ENCODE data around the gene FAM184A.
"Not testable (repeated sequence)": the region's sequence is repeated elsewhere in the genome, so short reads cannot be mapped to it uniquely, and the experiment has no call there.

Gene FAM184A, protein sequence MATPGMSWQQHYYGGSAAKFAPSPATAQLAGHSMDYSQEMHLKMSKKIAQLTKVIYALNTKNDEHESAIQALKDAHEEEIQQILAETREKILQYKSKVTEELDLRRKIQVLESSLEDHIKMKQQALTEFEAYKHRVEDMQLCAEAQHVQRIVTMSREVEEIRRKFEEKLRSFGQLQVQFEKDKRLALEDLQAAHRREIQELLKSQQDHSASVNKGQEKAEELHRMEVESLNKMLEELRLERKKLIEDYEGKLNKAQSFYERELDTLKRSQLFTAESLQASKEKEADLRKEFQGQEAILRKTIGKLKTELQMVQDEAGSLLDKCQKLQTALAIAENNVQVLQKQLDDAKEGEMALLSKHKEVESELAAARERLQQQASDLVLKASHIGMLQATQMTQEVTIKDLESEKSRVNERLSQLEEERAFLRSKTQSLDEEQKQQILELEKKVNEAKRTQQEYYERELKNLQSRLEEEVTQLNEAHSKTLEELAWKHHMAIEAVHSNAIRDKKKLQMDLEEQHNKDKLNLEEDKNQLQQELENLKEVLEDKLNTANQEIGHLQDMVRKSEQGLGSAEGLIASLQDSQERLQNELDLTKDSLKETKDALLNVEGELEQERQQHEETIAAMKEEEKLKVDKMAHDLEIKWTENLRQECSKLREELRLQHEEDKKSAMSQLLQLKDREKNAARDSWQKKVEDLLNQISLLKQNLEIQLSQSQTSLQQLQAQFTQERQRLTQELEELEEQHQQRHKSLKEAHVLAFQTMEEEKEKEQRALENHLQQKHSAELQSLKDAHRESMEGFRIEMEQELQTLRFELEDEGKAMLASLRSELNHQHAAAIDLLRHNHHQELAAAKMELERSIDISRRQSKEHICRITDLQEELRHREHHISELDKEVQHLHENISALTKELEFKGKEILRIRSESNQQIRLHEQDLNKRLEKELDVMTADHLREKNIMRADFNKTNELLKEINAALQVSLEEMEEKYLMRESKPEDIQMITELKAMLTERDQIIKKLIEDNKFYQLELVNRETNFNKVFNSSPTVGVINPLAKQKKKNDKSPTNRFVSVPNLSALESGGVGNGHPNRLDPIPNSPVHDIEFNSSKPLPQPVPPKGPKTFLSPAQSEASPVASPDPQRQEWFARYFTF

DNA sequence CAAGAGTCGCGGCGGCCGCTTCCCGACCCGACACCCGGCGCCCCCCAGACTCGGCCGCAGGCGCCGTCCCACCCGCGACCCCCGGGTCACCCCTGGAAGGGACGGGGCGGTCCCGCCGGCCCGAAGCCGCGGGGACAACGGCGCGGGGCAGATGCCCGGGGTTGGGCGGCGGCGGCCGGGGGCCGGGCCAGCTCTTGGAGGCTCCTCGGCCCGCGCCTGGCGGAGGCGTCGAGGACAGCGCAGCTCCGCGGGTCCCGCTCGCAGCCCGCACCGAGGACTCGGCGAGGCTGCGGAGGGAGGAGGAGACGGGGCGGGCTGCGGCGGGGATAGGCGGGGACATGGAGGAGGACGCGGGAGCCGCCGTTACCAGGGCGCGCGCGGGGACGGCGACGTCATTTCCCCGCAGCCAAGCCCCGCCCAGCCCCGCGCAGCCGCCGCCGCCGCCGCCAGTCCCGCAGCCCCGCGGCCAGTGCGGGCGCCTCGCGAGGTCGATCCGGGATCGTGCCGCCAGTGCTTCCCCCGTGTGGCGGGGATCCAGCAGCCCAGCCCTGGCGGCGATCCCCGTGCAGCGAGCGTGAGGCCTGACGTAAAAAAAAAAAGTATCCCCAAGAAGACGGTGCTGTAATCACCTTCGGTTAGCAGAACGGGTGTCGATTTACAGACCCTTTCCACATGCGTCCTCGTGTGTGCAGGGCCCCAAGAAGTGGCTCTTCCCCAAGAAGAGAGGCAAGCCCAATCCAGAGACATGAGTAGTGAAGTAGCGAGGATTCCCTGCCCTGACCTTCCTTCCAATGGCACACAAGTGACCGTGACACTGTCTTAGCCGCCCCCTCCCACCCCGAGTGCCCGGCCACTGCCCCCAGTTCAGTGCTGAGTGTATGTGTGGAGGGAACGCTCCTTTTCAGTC lies at the start of gene FAM184A:
Gene FAM184A (minus strand): TSS at position 289 of the 907 bp plus-strand sequence. CDS start 365 bp downstream, outside the sequence.
- peak; percentile 51 to 78 (median 77) for DNase-seq

DNA sequence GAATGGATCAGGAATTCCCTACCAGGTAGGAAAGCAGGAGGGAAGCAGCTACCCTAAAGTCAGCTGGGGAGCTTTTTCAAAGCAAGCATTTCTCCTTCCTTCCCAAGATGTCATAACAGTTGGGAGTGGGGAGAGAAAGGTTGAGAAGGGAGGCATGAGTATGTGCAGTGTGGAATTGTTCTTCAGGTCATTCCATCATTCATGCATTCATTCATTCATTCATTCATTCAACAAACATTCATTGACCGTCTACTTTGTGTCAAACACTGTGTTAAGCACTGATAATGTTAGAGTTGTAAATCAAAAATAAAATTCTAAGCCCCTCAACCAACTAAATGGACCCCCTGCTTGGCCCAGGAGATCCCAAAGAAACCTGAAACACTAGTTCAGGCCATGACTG lies 49.2 kb upstream of the FAM184A start:
- no peak for DNase-seq

DNA sequence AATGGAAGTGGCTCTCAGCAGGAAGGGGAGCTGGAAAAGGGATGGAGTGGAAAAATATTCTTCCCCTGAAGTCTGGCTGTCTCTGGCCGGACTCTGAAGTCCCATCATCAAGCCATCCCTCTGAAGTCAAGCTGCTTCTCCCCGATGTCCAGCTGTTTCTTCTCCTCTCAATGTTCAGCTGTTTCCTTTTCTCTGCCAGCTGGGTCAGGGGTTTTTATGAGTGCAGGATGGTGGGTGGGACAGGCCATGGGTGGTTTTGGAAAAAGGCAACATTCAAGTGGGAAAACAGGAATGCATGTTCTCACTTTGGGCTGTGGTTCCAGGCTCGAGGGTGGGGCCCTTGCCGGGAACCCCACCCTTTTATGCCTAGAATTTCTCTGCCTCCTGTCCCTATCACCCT lies 48.4 kb upstream of the FAM184A start:
- no peak for DNase-seq

DNA sequence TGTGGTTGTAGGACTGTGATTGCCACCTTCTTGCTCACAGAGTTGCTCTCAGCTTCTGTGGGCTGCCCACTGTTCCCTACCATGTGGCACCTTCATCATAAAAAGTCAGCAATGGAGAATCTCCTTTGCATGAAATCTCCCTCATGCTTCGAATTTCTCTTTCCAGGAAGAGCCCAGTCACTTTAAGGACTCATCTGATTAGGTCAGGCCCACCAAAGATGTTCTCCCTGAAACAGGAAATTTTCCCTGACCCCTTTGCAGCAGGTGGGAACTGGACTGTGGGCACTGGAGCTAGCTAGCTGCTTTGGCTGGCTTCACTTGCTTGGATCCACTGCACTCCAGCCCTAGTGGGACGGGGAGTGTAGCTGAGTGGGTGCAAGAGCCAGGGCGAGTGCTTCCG lies 47.7 kb upstream of the FAM184A start:
- DNase-seq = no peak

DNA sequence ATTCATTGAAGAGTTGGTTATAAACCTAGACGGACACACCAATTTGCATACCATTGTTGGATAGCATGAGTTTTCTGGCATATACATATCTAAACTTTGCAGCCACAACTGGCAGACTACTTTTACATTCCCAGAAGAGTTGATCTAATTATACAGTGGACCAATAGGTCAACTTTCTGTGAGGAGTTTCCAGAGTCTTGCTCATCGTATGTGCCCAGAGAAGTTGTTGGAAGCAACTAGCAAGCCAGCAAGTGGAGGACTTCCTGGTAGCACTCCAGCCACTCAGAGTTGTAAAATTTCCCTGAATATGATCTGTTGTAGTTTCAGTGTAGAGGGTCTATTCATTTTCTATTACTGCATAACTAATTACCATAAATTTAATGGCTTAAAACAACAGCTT lies 47.1 kb upstream of the FAM184A start:
- DNase-seq = no peak

DNA sequence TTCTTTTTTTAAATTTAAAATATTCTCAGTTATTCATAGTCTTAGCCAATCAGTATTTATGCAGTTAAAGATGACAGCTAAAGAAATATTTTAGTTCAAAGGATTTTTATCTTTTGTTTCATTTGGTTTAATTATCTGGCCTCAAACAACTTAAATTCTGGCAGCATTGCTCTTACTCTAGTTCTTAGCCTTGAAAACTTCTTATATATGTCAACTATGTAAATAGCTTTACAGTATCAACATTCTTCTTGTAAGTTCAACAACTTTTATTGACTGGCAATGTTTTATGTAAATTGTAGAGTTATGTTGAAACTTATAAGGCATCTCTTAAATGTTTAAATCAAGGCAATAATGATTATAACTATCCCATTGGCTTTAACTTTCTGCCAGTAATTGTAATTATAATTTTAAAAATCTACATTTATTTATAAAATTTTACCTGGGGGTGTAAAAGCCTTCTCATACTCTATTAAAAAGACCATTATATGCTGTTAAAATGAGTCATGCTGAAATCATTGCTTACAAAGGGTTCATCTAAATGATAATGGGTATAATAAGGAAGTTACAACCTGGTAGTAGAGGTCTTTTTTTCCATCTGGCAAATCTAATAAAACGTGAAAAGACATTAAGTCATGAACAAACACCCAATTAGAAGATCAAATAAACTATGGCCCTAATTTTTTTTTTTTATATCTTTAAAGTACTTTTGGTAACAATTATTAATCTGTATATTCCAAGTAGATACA lies 45.8 kb upstream of the FAM184A start:
- DNase-seq = peak in 1 of 3 experiments; percentile 25

DNA sequence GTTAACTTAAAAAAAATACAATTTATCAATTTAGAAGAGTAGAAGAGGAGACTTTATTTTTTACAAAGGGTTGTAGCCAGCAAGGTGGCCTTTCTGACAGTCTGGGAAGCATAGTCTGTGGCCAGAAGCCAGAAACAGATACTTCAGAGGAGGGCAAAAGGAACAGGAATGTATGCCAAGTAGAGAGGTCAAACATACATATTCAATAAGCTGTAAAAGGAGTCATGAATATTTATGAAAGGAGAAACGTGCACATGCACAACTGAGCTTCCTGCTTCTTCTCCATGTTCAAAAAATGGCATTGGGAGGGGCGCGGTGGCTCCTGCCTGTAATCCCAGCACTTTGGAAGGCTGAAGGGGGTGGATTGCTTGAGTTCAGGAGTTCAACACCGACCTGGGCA lies 43.9 kb upstream of the FAM184A start:
- no peak for DNase-seq

DNA sequence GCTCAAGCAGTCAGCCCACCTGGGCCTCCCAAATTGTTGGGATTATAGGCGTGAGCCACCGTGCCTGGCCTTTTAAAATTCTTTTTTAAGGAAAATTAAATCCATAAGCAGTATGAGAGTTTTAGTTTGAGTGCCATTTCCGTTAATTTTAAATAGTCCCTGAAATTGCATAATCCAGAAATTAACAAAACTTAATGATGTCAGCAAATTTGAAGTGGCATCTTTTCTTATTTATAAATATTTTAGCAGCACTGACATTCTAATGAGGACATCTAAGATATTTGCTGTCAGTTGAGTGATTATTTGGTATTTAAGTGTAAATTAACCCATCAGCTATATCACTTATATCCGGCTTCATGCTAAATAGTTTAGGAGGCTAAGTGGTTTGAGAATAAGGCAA lies 42.9 kb upstream of the FAM184A start:
- DNase-seq = no peak

DNA sequence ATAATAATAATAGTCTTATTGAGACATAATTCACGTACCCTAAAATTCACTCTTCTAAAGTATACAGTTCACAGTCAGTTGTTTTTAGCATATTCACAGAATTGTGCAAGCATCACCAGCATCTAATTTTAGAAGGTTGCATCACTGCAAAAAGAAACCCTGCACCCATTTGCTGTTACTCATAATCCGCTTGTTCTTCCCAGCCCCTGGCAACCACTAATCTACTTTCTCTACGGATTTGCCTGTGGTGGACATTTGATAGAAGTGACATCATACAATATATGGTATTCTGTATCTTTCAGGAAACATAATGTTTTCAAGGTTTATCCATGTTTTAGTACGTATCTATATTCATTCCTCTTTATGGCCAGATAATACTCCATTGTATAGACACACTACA lies 41.5 kb upstream of the FAM184A start:
- no peak for DNase-seq

DNA sequence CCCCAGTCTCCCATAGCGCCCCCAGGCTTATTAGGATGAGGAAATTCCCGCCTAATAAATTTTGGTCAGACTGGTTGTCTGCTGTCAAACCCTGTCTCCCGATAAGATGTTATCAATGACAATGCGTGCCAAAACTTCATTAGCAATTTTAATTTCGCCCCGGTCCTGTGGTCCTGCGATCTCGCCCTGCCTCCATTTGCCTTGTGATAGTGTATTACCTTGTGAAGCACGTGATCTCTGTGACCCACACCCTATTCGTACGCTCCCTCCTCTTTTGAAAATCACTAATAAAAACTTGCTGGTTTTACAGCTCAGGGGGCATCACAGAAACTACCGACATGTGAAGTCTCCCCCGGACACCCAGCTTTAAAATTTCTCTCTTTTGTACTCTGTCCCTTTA lies 40.6 kb upstream of the FAM184A start:
- not testable (repeated sequence) for DNase-seq

DNA sequence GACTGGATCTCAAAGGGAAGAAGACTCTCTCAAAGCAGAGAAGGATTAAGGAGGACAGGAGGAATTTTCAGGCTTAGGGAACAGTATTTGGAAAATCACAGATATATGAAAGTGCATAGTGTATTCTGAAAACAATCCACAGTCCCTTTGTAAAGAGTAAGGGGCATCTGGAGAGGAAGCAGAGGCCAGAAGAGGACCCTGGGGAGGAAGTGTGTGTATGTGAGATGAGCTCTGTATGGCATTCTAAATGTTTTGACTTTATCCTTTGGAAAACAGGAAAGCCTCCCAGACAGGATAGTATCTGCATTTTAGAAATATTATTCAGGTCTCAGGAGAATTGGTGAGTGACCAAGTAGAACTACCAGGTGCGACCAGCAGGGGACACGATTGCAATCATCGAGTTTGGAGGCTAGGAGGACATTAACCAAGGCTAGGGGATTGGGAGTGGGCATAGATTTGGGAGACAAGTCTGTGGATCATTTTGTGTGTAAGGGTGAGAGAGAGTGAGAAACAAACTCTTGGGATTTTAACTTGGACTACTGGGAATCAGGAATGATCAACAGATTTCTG lies 38.3 kb upstream of the FAM184A start:
- DNase-seq = no peak

DNA sequence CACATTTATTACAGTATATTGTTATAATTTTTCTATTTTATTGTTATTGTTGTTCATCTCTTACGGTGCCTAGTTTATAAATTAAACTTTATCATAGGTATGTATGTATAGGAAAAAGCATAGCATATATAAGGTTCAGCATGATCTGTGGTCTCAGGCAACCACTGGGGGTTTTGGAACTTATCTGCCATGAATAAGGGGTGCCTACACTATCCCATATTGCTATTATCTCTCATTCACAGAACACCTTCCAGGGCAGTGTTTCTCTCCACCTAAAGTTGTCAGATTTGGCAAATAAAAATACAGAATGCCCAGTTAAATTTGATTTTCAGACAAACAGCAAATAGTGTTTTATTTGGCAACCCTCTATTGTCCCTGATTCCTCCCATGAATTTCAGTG lies 35.5 kb upstream of the FAM184A start:
- DNase-seq = no peak

DNA sequence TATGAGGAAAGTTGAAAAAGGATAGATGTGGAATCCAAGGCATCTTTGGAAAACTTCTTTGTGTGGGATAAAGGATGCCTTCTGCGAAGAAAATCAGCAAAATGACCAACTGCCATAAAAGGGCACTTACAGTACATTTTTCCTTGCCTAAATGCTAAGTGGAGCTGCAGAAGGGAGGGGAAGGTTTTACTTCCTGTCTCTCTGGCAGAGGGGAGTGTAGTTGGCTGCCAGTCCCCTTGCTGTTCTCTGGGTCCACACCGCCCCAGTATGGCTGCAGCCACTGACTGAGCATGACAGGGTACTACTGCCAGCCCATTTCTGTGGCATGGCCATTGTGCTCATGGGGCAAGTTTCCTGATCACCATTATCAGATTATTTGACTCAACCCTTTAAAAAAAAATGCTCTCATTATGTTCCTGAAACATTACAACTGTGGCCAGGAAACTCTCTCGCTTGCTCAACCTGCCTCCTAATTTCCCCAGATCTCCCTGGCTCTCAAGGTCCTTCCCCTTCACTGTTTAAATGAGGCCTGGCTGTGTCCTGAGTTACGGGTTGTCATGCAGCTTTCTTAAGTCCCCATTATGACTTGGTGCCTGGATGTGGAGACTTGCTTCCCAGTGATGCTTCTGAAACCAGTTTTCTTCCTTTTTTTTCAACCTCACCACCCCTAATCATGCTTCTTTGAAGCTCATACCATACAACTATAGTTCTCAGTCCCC lies 34.5 kb upstream of the FAM184A start:
- no peak for DNase-seq

DNA sequence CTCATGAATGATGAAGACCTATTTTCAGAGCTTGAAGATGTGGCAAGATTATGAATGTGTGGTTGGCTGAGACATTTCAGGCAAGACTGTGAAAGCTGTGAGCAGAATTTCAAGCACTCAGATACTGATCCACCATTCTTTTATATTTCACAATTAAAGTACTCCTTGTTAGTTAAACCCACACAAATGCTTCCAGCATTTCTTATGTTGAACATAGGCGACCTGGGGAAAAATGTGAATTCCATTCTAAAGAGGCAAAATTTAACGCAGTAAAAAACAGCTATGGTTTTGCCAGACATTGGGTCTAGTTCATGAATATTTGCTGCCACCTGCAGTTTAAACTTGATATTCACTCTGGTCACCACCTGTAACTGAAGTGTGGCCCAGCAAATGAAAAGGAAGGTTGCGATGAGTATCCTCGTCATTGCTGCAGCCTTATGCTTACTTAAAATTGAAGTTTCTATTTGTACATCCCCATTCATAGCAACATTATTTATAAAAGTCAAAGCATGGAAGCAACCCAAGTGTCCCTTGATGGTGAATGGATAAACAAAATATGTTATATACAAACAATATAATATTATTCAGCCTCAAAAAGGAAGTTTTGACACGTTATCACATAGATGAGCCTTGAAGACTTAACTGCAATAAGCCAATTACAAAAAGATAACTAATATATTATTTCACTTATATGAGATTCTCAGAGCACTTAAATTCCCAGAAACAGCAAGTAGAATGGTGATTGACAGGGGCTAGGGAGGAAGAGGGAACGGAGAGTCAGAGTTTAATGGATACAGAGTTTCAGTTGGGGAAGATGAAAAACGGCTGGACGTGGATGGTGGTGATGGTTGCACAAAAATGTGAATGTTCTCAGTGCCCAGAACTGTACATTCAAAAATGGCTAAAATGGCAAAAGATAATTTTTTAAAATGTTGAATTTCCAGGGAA lies 32.4 kb upstream of the FAM184A start:
- peak; percentile 36 to 79 (median 61) for DNase-seq

DNA sequence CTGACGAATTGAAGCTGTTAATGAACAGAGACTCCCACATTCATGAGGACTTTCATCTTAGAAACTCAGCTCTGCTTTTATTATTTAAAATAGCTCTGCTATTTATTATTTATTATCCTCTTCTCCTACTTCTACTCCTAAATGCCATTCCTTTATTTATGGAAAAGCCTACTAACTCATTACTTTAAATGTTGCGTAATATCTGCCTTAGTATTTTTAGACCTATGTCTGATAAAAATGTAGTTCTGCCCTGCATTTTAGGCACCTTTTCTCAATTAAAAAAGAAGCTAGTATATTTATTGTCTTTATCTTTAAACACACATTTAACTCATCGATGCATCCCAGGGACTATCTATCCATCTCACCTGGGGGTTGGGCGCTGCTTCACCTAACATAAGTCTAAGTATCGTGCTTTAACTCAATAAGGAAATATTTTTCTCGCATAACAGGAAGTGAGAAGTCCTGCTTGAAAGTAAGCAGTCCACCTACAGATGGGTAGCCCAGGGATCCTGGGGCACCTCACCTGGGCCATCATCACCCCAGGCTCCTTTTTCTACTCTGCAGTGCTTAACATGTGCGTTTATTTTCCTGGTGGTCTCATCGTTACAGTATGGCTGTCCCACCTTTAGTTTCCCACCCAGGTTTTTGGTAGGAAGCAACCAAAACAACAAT lies 31.3 kb upstream of the FAM184A start:
- no peak for DNase-seq

DNA sequence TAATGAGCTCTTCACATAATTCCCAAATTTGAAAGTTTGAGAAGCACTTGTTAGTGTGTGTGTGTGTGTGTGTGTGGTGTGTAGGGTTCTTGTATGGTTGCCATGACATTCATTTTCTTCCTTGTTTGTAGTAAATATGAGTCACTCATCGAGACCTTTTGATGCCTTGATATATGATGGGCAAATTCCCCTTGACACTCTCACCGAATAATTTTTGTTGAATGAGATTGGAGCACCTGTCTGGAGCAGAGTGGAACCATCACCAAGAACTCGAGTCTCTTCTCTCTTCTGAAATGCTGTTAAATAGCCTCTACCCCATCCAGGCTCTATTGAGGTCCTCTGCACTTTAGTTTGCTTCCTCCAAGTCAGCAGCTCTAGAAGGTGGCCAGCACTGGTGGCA lies 29.6 kb upstream of the FAM184A start:
- no peak for DNase-seq

DNA sequence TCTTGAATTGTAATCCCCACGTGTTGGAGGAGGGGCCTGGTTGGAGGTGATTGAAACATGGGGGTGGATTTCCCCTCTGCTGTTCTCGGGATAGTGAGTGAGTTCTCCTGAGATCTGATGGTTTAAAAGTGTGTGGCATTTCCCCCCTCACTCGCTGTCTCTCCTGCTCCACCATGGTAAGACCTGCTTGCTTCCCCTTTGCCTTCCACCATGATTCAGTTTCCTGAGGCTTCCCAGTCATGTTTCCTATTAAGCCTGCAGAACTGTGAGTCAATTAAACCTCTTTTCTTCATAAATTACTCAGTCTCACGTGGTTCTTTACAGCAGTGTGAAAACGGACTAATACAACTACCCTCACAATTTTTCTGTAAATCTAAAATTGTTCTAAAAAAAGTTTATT lies 26.8 kb upstream of the FAM184A start:
- no peak for DNase-seq

DNA sequence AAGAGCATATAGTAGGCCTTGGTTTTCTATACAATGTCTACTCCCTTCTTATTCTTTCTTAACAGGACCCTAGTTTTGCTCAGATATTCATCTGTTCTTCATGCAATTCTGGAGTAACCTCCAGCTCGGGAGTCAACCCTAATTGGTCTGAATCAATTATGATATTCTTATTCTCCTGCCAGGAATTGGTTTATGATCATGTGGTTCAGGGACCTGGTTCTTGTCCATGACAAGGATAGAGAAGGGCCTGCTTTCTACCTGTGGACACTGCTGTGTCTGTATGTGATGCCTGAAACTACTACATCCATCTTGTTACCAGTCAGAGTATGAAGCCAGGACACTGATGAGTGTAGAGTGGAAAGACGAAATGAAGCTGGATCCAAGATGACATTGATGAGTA lies 24.4 kb upstream of the FAM184A start:
- DNase-seq = no peak

DNA sequence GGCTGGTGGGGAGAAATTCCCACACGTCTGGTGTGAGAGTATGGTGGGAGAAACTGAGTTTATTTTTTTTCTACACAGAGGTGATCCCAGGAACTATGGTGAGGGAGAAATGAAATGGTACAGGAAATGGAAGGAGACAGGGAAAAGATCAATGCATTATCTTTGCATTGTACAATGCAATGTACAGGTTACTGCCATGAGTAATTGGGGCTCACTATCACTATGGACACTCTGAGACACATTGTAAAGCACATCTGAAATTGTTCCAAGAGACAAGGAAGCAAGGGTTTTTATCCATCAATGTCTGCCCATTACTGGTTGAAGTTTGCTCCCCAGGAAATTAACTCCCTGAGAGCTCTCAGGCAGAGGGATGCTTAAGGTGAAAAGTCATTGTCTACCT lies 21.7 kb upstream of the FAM184A start:
- no peak for DNase-seq
